Endothelial cell of umbilical vein (primary cell): ENCODE measurements around the gene ULK2. TPM values are rescaled to one million over a fixed set of nuclear protein-coding genes. Genes with fewer than 3 reads are reported as not detected.

ENCODE experiments used
- BruUV-seq: library from RNA; stranded (reverse); fragments of 400-500 nt; replicated peaks from 2 replicates; lab custom pipeline; 2021; lab: Mats Ljungman, UMichigan
- CTCF ChIA-PET: fragments of 300-600, 350-600 bp; sonication (Branson Sonifier 250); formaldehyde crosslinking; loops from one replicate; lab custom pipeline; 2021; ENCODE audit warnings: antibody characterized with exemption, inconsistent platforms; lab: Charles Lee
- POLR2A ChIA-PET: fragments of 300-600, 350-600 bp; sonication (Branson Sonifier 250); formaldehyde crosslinking; loops from one replicate; lab custom pipeline; 2021; ENCODE audit warnings: antibody characterized with exemption, inconsistent platforms; lab: Charles Lee
- DNase-seq: peaks from one replicate; pipeline ENCODE4 v3.0.0-alpha.2; 2011; ENCODE audit warnings: low read depth, low spot score
- FAIRE-seq: peaks from 2 replicates; lab custom pipeline; 2011; peaks lifted over from hg19 to GRCh38; lab: Jason Lieb, UNC
- H2AFZ ChIP-seq: 2 replicates; pipeline ENCODE4 v1.6.0; 2012; ENCODE audit warnings: low read depth, low read length, control low read depth, inconsistent platforms
- H3K27ac ChIP-seq: 2 replicates; pipeline ENCODE4 v1.5.1; 2011; ENCODE audit warnings: low read depth, mild to moderate bottlenecking, control low read depth, low read length, moderate library complexity; ENCODE audit not compliant: insufficient read depth
- H3K27me3 ChIP-seq, 2 experiments: 2 replicates each; pipeline versions ENCODE4 v1.6.0 to v1.6.1; 2011; ENCODE audit warnings: low read length in 2 of 2, mixed read lengths in 1 of 2; ENCODE audit not compliant: control insufficient read depth in 2 of 2, insufficient read depth in 2 of 2
- H3K36me3 ChIP-seq, 2 experiments: 2 replicates in 1 of 2; 3 replicates in 1 of 2; pipeline ENCODE4 v1.5.1; 2011; ENCODE audit warnings: low read length in 2 of 2, mild to moderate bottlenecking in 1 of 2, moderate library complexity in 1 of 2; ENCODE audit not compliant: control insufficient read depth in 2 of 2, insufficient read depth in 2 of 2; ENCODE audit errors: extremely low read depth in 1 of 2
- H3K4me1 ChIP-seq: 3 replicates; pipeline ENCODE4 v1.5.1; 2011; ENCODE audit warnings: mild to moderate bottlenecking, low read length; ENCODE audit not compliant: control insufficient read depth, insufficient read depth; ENCODE audit errors: extremely low read depth
- H3K4me2 ChIP-seq: 2 replicates; pipeline ENCODE4 v1.6.1; 2011; ENCODE audit warnings: low read length, control low read depth, mixed read lengths; ENCODE audit not compliant: insufficient read depth
- H3K4me3 ChIP-seq, 3 experiments: fragments of 200-600 bp in 1 of 3; sonication (generic), shearing (Covaris generic) in 1 of 3; replicated peaks in 1 of 3; 2 replicates each; pipeline ENCODE4 v1.5.1; 2011 to 2016; ENCODE audit warnings: control low read depth in 3 of 3, low read length in 3 of 3, mild to moderate bottlenecking in 2 of 3, inconsistent platforms in 1 of 3, low read depth in 1 of 3, moderate library complexity in 1 of 3; ENCODE audit not compliant: insufficient read depth in 1 of 3
- H3K79me2 ChIP-seq: 2 replicates; pipeline ENCODE4 v1.6.0; 2012; ENCODE audit warnings: low read length, inconsistent platforms; ENCODE audit not compliant: control insufficient read depth, insufficient read depth
- H3K9ac ChIP-seq: replicated peaks from 2 replicates; pipeline ENCODE3; 2011; ENCODE audit warnings: low read length, control low read depth; ENCODE audit not compliant: insufficient read depth; ENCODE audit errors: extremely low read depth
- H3K9me1 ChIP-seq: replicated peaks from 3 replicates; pipeline ENCODE4 v1.6.0; 2011; ENCODE audit warnings: mild to moderate bottlenecking, low read length; ENCODE audit not compliant: control insufficient read depth, insufficient read depth; ENCODE audit errors: extremely low read depth
- H3K9me3 ChIP-seq: replicated peaks from 2 replicates; pipeline ENCODE4 v1.5.1; 2012; ENCODE audit warnings: low read length, inconsistent platforms; ENCODE audit not compliant: control insufficient read depth, insufficient read depth
- H4K20me1 ChIP-seq: replicated peaks from 2 replicates; pipeline ENCODE3; 2011; ENCODE audit warnings: mild to moderate bottlenecking, low read length; ENCODE audit not compliant: control insufficient read depth, insufficient read depth; ENCODE audit errors: extremely low read depth
- CTCF ChIP-seq, 2 donors: IDR thresholded peaks; 1 replicate in 1 of 2; 2 replicates in 1 of 2; pipeline ENCODE4 v1.5.1; 2011; ENCODE audit warnings: low read length in 2 of 2, mild to moderate bottlenecking in 2 of 2, moderate library complexity in 2 of 2, control low read depth in 1 of 2, inconsistent platforms in 1 of 2, low read depth in 1 of 2; ENCODE audit not compliant: insufficient read depth in 1 of 2; ENCODE audit errors: extremely low read depth in 1 of 2
- EZH2 ChIP-seq: IDR thresholded peaks from 2 replicates; pipeline ENCODE4 v1.6.1; 2012; ENCODE audit warnings: borderline replicate concordance, low read depth, mild to moderate bottlenecking, moderate library complexity, low read length, inconsistent platforms; ENCODE audit not compliant: severe bottlenecking
- FOS ChIP-seq: IDR thresholded peaks from 2 replicates; pipeline ENCODE4 v1.6.1; 2011; ENCODE audit warnings: mild to moderate bottlenecking, low read length, moderate library complexity, borderline replicate concordance; ENCODE audit not compliant: insufficient read depth
- GATA2 ChIP-seq: IDR thresholded peaks from 2 replicates; pipeline ENCODE4 v1.7.0; 2011; ENCODE audit warnings: low read depth, mild to moderate bottlenecking, moderate library complexity, mixed read lengths, low read length; ENCODE audit not compliant: insufficient read length, insufficient read depth
- JUN ChIP-seq: IDR thresholded peaks from 2 replicates; pipeline ENCODE4 v1.6.1; 2011; ENCODE audit warnings: borderline replicate concordance, low read depth; ENCODE audit not compliant: insufficient read length, insufficient read depth
- MYC ChIP-seq: IDR thresholded peaks from one replicate; pipeline ENCODE4 v1.6.1; 2011; ENCODE audit warnings: mild to moderate bottlenecking, low read depth, low read length
- POLR2A ChIP-seq: IDR thresholded peaks from 2 replicates; pipeline ENCODE4 v1.6.1; 2012; ENCODE audit warnings: low read depth, mild to moderate bottlenecking, control low read depth, low read length
- POLR2AphosphoS5 ChIP-seq: IDR thresholded peaks from 2 replicates; pipeline ENCODE4 v1.6.1; 2012; ENCODE audit warnings: low read depth, mild to moderate bottlenecking, control low read depth, low read length, moderate library complexity; ENCODE audit not compliant: insufficient read depth
- dilution Hi-C: fragments of 300-500 bp; cut with MboI; formaldehyde crosslinking; loops from one replicate; pipeline ENCODE4 v1.15.0; 2019; ENCODE audit warnings: low sequenced_read_pairs; ENCODE audit not compliant: extremely low pct_ligation_motif_present
- intact Hi-C: fragments of 100-400 bp; cut with micrococcal nuclease; formaldehyde crosslinking; loops from one replicate; pipeline ENCODE4 v1.10.0; 2022
- polyA plus RNA-seq, 4 experiments: library from polyadenylated mRNA; depleted of rRNA in 3 of 4; stranded (reverse) in 3 of 4; unstranded in 1 of 4; fragments of >200 nt; gene quantifications; 2 replicates each; pipeline versions ENCODE4 v1.2.1 to v1.2.3, GENCODE V29; 2011 to 2012; ENCODE audit warnings: missing spikeins in 1 of 4
- total RNA-seq: library from RNA; stranded (reverse); gene quantifications from 2 replicates; pipeline ENCODE4 v1.2.3, GENCODE V29; 2021
- TF ChIP-seq, protein P1 (sequence below): IDR thresholded peaks from 2 replicates; pipeline ENCODE4 v1.6.1; 2011; ENCODE audit not compliant: insufficient read depth, insufficient read length

ULK2 gene
- total and polyA plus RNA-seq, 2 donors (not counting 3 experiments of a cell fraction or from before 2014, with no cell fraction given) = 19.3 to 26.7 TPM

DNA sequence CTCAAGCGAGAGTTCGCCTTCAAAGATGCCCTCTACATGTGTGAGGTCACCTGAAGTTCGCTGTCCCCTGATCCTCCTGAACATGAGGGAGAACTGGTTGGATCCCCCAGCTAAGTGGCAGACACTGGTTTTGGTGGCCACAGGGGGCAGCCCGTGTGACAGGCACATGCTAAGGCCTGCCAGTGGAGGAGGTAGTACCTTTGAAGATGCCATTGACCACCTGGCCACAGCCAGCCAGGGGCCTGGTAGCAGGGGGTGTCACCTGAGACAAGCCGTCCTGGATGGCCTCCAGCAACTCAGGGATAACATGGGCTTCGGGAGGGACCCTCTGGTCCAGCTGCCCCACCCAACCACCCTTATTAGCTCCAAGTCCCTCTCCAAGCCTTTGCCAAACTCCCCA, 112.3 kb downstream of the ULK2 start:
- Histone ChIP-seq H2AFZ (no peak overlapping the region), H3K27ac (no peak overlapping the region), H3K9ac (no peak overlapping the region), H3K4me1 (peaks cover 18% of the 10 kb centered on the region), H3K79me2 (no peaks in the 10 kb centered on the region), H4K20me1 (no peaks in the 10 kb centered on the region), H3K9me1 (no peaks in the 10 kb centered on the region), H3K4me3 (no peak overlapping the region), H3K9me3 (no peaks in the 10 kb centered on the region), H3K4me2 (no peak overlapping the region), H3K36me3 (no peaks in the 10 kb centered on the region), H3K27me3 (no peaks in the 10 kb centered on the region)
- DNase-seq = no peak
- intact Hi-C loops = no loop called here
- BruUV-seq = no TSS peak
- ChIA-PET POLR2A (interaction anchor here (0.5 kb wide), 1 partner anchor 245 kb away, joined by 3 read pairs; no protein-coding TSS in a partner anchor), CTCF (interaction anchor here (0.6 to 4.9 kb wide), 4 partner anchors 9 to 239 kb away, joined by 4 to 30 read pairs (median 5); no protein-coding TSS in a partner anchor)
- no peak for FAIRE-seq
- TF ChIP-seq POLR2AphosphoS5 (no peak), CTCF (IDR thresholded peaks at IDR 0.05; ENCODE audit: extremely low read depth in 1 of 2, insufficient read depth in 1 of 2, low read depth in 1 of 2, low read length in 2 of 2) (no peak), GATA2 (no peak), FOS (no peak), POLR2A (no peak), JUN (no peak), EZH2 (no peak), MYC (no peak)
- TF ChIP-seq, protein P1, sequence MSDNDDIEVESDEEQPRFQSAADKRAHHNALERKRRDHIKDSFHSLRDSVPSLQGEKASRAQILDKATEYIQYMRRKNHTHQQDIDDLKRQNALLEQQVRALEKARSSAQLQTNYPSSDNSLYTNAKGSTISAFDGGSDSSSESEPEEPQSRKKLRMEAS = no peak
- dilution Hi-C loops = no loop called here
